CD1c-positive myeloid dendritic cell (primary cell): ENCODE results near the gene PSMA8.
"Not testable (repeated sequence)": the region's sequence is repeated elsewhere in the genome, so short reads cannot be mapped to it uniquely, and the experiment has no call there.

ENCODE experiments used
- DNase-seq: peaks from one replicate; pipeline ENCODE4 v3.0.0-alpha.2; 2016; ENCODE audit errors: extremely low spot score

The PSMA8 gene

DNA sequence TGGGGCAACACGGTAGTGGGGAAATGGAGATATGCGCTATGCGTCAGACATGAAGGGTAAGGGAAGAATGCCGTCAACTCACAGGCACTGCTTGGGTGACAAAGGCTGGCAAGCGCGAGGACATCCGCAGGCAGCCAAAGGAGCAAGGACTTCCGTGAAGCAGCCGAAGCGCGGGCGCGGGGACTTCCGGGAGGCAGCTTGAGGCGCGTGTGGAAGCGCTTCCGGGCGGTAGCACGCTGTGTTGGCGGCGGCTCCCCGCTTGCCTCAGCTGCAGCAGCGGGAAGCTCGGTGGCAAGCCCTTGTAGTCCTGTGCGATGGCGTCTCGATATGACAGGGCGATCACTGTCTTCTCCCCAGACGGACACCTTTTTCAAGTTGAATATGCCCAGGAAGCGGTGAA, at the start of gene PSMA8:
TSS of gene PSMA8 (plus strand) at position 218 of the 400 bp plus-strand sequence. CDS start at position 315, 97 bp downstream.
- DNase-seq = peak; percentile 42

DNA sequence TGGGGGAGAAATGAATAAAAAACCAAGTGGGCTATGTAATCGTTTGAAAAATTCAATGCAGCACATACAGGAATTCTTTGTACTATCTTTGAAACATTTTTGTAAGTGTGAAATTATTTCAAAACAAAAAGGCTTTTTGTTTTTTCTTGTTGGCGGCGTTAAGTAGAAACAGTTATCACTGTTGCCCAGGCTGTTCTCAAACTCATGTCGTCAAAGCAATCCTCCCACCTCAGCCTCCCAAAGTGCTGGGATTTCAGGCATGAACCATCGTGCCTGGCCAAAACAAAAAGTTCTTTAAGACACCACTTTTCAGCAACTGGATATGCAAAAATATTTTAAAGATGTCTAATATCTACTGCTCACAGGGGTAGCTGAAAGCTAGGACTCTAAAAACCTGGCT, 48.6 kb upstream of the PSMA8 start:
- no peak for DNase-seq

DNA sequence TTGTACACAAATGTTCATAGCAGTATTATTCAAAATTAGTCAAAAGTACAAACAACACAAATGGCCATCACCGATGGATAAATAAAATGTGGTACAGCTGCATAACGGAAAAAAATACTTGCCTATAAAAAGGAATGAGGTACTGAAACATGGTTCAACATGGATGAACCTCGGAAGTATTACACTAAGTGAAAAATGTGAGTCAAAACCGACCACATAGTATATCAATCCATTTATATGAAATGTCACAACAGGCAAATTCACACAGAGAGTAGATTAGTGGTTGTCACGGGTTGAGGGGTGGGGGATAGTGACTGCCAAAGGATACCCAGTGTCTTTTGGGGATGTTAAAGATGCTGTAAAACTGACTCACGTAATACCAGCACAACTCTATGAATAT, 46.7 kb upstream of the PSMA8 start:
- DNase-seq = no peak

DNA sequence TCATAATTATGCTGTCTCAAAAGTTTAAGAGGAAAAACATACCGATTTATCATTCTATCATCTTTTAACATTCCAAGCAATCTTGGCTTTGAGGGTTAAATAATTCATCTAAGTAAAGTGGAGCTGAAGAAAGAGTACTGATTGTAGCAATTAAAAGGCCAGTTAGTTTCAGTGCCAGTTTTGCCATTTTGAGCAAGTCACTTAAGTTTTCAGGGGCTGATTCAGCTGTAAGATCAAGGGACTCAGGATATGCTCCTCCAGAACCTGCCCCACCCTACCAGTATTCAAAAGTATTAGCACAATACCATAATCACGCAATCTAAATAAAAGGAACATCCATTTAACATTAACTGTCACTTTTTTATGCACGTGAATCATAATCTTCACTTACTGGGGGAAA, 45.2 kb upstream of the PSMA8 start:
- peak; percentile 11 for DNase-seq

DNA sequence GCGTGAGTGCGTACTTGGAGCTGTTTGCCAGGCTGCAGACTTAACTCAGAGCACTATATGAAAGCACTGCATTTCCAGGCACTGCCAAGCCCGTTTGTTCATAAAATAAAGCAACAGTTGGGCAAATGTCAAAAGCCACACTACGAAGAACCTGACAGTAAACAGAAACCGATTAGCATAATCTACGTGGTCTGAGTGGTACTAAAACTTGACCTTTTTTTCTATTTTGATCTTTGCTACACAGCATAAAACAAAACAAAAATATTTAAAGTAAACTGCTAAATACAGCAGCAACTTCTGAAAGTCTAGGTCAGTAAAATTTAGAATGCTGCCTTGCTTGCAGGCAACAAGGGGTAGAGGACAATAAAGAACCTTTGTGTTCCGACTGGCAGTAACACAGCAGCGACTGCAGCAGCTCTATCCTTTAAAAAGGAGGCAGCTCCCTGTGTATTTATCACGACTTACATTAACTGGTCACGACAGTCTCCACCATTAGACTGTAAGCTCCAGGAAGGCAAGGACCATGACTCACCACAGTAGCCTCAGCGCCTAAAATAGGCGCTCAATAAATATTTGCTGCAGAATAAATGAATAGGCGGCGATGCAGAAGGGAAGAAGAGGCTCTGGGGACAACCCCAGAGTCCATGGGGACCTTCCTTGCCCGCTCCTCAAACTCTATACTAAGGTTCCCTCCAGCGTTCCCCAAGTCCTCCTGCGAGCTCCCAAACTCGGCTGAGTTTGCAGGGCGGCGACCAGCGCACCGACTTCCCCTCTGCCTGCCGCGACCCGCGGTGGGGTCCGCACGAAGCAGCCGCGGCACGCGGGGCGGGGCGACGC, 44.2 kb upstream of the PSMA8 start:
- DNase-seq = no peak

DNA sequence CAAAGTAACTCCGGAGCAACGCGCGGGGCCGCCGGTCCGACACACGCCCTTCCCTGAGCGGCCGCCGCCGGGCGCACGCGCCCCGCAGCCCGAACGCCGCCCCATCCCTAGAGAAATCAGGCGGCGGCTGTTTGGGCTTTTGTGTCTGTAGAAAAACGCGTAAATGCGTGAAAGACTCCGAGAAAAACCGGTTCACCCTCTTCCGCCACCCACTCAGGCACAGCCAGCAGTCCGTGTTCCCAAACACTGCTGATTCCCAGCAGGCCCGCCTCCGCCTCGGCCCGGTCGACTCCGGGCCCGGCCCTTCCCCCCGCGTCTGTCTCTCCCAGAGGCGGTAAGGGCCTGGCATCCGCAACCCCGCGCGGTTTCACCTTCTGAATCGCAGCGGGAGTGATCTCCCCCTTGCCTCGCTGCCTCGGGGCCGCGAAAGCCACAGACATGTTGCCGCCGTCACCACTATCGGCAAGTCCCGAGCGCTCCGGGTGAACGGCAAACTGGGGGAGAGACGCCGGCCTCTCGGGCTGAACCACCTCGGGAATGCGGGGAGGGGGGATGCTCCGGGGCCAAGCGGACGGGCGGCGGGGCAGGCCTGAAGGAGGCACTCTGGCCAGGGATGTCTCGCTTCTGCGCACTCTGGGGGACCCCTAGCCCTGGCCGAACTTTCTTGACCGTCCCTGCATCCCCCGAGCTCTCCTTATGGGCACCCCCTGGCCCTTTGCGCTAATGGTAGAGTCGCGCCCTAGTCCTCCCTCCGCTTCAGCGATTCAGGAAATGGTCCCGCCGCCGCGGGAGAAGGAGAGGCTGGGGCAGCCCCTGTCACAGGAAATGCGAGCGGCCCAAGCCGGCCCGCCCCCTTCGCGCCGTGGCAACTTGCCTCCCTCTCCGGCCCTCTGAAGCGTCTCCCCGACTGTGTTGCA, 43.3 kb upstream of the PSMA8 start, which contains the start of gene SS18:
TSS of gene SS18 (minus strand) at position 484 of the 917 bp plus-strand sequence. CDS start at position 440, 44 bp downstream.
- peak; percentile 95 for DNase-seq

DNA sequence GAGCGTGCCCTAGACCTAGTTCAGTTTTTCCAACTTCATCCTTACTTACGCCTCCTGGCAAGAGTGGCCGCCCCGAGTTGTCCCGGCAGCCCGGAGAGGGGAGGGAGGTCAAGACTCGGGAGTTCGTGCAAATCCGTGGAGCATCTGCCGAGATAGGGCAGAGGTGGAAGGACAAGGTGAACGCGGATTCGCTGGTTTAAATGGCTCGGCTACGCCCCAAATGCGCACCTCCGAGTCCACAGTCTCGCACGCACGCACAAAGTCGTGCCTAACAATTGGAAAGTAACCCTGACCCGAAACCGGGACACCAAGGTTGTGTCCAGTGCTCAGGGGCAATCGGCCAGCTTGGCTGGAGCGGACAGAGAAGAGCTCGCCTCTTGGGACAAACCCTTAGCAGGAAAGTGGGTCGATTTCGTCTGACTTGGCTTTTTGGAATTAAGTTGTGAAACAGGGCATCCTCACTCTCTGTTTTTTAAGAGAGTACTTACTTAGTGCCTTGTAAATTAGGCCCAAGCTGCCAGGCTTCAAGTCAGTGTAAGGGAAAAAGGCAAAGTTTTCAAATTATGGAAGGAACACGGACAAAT, 42.5 kb upstream of the PSMA8 start:
- DNase-seq = no peak

GRCh38 chr18:26096852-26097251, 36.8 kb upstream of the PSMA8 start:
- no peak for DNase-seq

DNA sequence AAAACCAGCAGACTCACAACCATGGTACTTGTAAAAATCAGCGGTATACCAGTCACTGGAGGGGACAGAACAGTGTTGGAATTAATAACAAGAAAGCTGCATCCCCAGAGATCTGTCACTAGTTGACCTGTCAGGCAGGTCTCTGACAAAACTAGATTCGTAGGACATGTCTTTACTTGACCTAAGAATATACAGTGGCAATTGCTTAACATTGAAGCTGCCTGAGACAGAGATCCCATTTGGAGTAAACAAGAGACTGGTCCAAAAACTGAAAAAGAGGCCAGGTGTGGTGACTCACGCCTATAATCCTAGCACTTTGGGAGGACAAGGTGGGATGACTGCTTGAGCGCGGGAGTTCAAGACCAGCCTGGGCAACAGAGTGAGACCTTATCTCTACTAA, 36.1 kb upstream of the PSMA8 start:
- DNase-seq = no peak

- DNase-seq = no peak
These were observed 30.1 kb upstream of the PSMA8 start for GRCh38 chr18:26103579-26103978.

- no peak for DNase-seq
These were observed 29.6 kb upstream of the PSMA8 start for GRCh38 chr18:26104035-26104434.

DNA sequence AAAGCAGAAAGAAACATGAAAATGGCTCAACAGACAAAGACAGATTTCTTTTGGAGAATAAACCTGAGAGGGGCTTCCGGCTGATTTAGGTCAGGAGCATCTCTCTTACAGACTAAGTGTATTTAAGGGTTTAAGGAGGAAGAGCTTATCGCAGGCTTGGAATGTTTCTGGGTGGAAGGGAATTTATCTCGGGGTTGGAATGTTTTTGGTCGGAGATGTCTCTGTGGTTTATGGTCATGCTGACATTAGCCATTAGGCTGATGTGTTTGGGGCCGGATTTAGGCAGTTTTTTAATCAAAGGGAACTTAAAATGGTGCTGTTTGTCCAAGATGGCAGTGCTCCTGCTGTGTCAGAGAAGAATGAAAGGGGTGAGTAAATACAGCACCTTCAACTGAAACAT, 14.4 kb upstream of the PSMA8 start:
- DNase-seq = no peak

DNA sequence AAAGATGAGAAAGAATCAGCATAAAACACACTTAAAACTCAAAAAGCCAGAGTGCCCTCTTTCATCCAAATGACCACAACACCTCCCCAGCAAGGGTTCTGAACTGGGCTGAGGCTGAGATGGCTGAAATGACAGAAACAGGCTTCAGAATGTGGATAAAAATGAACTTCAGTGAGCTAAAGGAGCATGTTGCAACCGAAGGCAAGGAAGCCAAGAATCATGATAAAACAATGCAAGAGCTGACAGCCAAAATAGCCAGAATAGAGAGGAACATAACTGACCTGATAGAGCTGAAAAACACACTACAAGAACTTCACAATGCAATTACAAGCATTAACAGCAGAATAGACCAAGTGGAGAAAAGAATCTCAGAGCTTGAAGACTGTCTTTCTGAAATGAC, 12.2 kb upstream of the PSMA8 start:
- DNase-seq = no peak

DNA sequence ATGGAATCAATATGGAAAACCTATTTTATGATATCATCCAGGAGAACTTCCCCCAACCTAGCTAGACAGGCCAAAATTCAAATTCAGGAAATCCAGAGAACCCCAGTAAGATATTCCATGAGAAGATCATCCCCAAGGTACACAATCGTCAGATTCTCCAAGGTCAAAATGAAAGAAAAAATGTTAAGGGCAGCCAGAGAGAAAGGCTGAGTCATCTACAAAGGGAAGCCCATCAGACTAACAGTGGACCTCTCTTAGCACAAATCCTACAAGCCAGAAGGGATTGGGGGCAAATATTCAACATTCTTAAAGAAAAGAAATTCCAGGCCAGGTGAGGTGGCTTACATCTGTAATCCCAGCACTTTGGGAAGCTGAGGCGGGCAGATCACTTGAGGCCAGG, 11.7 kb upstream of the PSMA8 start:
- DNase-seq = not testable (repeated sequence)

- no peak for DNase-seq
These were observed 5.9 kb upstream of the PSMA8 start for GRCh38 chr18:26127786-26128185.

- DNase-seq = not testable (repeated sequence)
These were observed 5.5 kb upstream of the PSMA8 start for GRCh38 chr18:26128192-26128591.

DNA sequence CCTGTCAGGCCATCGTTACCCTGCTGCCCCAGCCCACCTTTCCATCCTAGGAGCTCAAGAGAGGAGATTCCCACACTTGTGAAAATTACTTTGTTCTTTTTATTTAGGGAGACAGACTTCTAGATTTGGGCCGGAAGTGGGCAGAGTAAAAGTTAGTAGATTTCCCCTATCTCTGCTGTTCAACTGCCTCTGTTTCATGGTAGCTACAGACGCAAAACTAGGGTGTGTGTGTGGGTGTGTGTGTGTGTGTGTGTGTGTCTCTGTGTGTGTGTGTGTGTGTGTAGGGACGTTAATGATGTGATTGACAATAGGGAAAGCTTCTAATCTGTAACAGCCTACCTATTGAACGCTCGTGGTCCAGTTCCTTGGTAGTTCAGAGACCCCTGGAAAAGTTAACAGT, 438 bp downstream of the PSMA8 start:
- DNase-seq = no peak

DNA sequence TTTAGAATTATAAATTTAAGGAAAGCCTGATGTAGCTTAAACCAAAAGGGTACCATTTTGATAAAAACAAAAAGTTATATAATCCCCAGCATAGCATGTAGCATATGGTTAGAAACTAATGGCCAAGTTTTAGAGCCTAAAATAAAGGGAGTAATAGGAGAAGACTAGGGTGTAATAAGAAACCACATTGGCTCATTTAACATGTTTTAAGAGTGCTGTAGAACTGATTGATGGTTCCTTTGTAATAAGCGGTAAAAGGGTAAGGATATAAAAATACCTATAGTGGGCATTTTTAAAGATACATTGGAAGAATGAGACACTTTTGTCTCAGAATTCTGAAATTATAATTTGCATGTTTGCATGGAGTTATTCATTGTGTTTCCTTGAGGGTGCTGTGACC, 1.9 kb downstream of the PSMA8 start:
- DNase-seq = no peak

DNA sequence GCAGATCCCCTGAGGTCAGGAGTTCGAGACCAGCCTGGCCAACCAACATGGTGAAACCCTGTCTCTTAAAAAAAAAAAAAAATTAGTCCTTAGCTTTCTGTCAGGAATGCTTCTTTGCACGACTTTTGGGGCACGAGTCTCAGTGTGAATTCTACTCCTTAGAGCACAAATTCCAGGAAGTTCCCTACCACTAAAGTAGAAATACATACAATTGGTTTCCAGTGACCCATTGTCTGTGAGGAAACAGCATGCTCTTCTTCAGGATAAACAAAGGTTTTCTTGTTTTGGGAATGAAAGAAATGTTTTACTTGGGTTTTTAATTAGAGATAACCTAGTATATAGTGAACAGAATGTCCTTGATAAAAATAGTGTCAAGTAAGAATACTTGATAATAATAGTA, 23.7 kb downstream of the PSMA8 start:
- no peak for DNase-seq

- DNase-seq = no peak
These were observed 25.7 kb downstream of the PSMA8 start for GRCh38 chr18:26159353-26159752.

DNA sequence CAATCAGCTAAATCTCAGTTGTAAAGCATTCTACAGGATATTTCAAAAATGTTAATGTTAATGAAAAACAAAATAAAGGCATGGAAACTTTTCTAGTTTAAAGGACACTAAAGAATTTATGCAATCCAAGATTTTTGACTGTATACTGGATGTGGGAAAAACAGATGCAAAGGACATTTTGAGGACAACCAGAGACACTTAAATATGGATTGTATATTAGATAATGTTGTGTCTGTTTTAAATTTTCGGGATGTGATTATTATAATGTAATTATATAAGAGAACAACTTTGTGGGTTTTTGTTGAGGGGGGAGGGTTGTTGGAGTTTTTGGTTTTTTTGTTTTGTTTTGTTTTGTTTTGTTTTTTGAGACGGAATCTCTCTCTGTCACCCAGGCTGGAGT, 30.9 kb downstream of the PSMA8 start:
- no peak for DNase-seq

- DNase-seq = not testable (repeated sequence)
These were observed 33.9 kb downstream of the PSMA8 start for GRCh38 chr18:26167592-26167991.
